NCI-H1048 (cell line): ENCODE data around the gene OR3A2.
"Not testable (repeated sequence)": the region's sequence is repeated elsewhere in the genome, so short reads cannot be mapped to it uniquely, and the experiment has no call there.

Source experiments
- DNase-seq: peaks from one replicate; lab custom pipeline; 2025; lab: John Stamatoyannopoulos, UW

OR3A2 gene

DNA sequence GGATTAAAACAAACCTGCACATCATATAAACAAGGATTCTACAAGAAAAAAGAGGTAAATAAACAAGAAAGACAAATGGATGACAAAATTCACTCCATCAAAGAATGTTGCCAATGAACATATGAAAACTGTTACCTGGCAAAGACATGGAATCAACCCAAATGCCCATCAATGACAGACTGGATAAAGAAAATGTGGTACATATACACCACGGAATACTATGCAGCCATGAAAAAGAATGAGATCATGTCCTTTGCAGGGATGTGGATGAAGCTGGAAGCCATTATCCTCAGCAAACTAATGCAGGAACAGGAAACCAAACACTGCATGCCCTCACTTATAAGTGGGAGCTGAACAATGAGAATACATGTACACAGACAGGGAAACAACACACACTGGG lies 92.6 kb downstream of the OR3A2 start:
- not testable (repeated sequence) for DNase-seq

GRCh38 chr17:3282901-3283300 lies 103.2 kb downstream of the OR3A2 start:
- no peak for DNase-seq

- DNase-seq, result no peak
These were observed 110.0 kb downstream of the OR3A2 start for GRCh38 chr17:3276126-3276525.

- DNase-seq, result no peak
These were observed 114.8 kb downstream of the OR3A2 start for GRCh38 chr17:3271072-3271848.

- no peak for DNase-seq
These were observed 125.5 kb downstream of the OR3A2 start for GRCh38 chr17:3260600-3260999.

DNA sequence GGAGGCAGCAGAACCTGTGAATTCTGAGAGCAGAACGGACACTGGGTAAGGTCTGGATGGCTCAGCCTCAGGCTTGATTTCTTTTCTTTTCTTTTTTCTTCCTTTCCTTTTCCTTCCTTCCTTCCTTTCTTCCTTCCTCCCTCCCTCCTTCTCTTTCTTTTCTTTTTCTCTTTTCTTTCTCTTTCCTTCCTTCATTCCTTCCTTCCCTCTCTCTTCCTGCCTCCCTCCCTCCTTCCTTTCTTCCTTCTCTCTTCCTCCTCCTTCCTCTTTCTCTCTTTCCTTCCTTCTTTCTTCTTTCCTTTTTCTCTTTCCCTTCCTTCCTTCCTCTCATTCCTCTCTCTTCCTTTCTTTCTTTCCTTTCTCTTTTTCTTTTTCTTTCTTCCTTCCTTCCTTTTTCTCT lies 125.9 kb downstream of the OR3A2 start:
- DNase-seq, result no peak

GRCh38 chr17:3256575-3256974 lies 129.5 kb downstream of the OR3A2 start:
- DNase-seq, result no peak

GRCh38 chr17:3249013-3249412 lies 137.1 kb downstream of the OR3A2 start:
- not testable (repeated sequence) for DNase-seq

GRCh38 chr17:3244841-3245240 lies 141.3 kb downstream of the OR3A2 start:
- DNase-seq, result not testable (repeated sequence)

DNA sequence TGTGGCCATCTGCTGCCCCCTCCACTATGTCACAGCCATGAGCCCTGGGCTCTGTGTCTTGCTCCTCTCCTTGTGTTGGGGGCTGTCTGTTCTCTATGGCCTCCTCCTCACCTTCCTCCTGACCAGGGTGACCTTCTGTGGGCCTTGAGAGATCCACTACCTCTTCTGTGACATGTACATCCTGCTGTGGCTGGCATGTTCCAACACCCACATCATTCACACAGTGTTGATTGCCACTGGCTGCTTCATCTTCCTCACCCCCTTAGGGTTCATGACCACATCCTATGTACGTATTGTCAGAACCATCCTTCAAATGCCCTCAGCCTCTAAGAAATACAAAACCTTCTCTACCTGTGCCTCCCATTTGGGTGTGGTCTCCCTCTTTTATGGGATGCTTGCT lies 145.1 kb downstream of the OR3A2 start:
- not testable (repeated sequence) for DNase-seq

GRCh38 chr17:3238685-3239084 lies 147.4 kb downstream of the OR3A2 start:
- DNase-seq, result not testable (repeated sequence)

DNA sequence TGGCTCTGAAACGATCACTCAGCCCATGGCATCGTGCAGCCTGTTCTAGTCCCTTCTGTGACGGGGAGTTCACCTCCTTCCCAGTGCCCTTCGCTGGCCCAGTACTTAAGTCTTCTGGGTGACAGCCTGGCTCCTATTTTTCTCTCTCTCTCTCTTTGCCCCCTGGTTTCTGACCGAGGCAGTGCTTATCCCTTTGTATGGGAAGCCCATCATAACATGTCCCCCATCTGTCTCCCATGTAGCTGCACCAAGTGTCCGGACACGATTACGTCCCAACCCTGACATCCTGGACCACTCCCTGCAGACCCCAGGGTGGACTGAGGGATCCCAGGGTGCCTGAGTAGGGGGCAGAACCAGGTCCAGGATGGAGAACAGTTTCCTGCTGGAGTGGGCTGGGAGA lies 153.8 kb downstream of the OR3A2 start:
- not testable (repeated sequence) for DNase-seq
